ENCODE data around the gene DCAF8. TPM values are rescaled to one million over a fixed set of nuclear protein-coding genes. Genes with fewer than 3 reads are reported as not detected.

Gene DCAF8
- total and polyA plus RNA-seq, 8 donors: 51.1 to 122 (median 86.0) TPM

- FAIRE-seq (no peak), DNase-seq (no peak), ATAC-seq (no peak)
- WGBS, 2 donors: 71 to 79% methylated on average over 6 of the region's 6 CpGs
- intact Hi-C loops (cut with DNase I): loop anchor here in 1 of 3 donors (5.0 kb wide), 1 partner anchor 44 kb away; no protein-coding TSS in a partner anchor
- Histone ChIP-seq H3K36me3 (peaks cover 0 to 12% (median 0%) of the 10 kb centered on the region in 3 donors), H3K9me3 (no peaks in the 10 kb centered on the region), H3K4me3 (no peak overlapping the region), H3K27me3 (no peaks in the 10 kb centered on the region), H3K4me1 (peaks cover 7 to 28% (median 15%) of the 10 kb centered on the region in 3 donors), H3K27ac (peak overlapping the region in 1 of 4 donors; percentile 11)
- no peak for TF ChIP-seq CTCF (IDR thresholded peaks at IDR 0.05)
Measured at GRCh38 chr1:160208557-160209320, 53.6 kb downstream of the DCAF8 start.

- FAIRE-seq (no peak), DNase-seq (no peak), ATAC-seq (no peak)
- no peak for TF ChIP-seq CTCF (IDR thresholded peaks at IDR 0.05)
- peaks cover 0 to 8% (median 0%) of the 10 kb centered on the region in 3 donors for H3K36me3 ChIP-seq
- no peak overlapping the region for H3K27ac ChIP-seq
- intact Hi-C loops (cut with DNase I): loop anchor here in 1 of 3 donors (5.0 kb wide), 1 partner anchor 44 kb away; no protein-coding TSS in a partner anchor
- no peaks in the 10 kb centered on the region for H3K9me3 ChIP-seq
- peaks cover 7 to 28% (median 15%) of the 10 kb centered on the region in 3 donors for H3K4me1 ChIP-seq
- H3K4me3 ChIP-seq: no peak overlapping the region
- no peaks in the 10 kb centered on the region for H3K27me3 ChIP-seq
- 77% methylated on average over 9 of the region's 9 CpGs for WGBS, 2 donors
Measured at GRCh38 chr1:160207771-160208556, 54.4 kb downstream of the DCAF8 start.

GRCh38 chr1:160207118-160207650, 55.2 kb downstream of the DCAF8 start:
- TF ChIP-seq CTCF (IDR thresholded peaks at IDR 0.05): no peak
- 87 to 89% methylated on average over 4 of the region's 4 CpGs for WGBS, 2 donors
- no peaks in the 10 kb centered on the region for H3K9me3 ChIP-seq
- no peak for FAIRE-seq
- H3K4me3 ChIP-seq: no peak overlapping the region
- H3K4me1 ChIP-seq: peaks cover 7 to 28% (median 15%) of the 10 kb centered on the region in 3 donors
- H3K36me3 ChIP-seq: peaks cover 0 to under 1% (median 0%) of the 10 kb centered on the region in 3 donors
- H3K27ac ChIP-seq: no peak overlapping the region
- intact Hi-C loops (cut with DNase I): loop anchor here in 1 of 3 donors (5.0 kb wide), 1 partner anchor 45 kb away; no protein-coding TSS in a partner anchor
- no peaks in the 10 kb centered on the region for H3K27me3 ChIP-seq
- no peak for ATAC-seq
- no peak for DNase-seq

GRCh38 chr1:160206421-160207117, 55.8 kb downstream of the DCAF8 start:
- peak overlapping the region in 1 of 4 donors; percentile 77 for H3K27ac ChIP-seq
- DNase-seq: no peak
- H3K4me1 ChIP-seq: peaks cover 7 to 28% (median 15%) of the 10 kb centered on the region in 3 donors
- H3K9me3 ChIP-seq: no peaks in the 10 kb centered on the region
- no peak for TF ChIP-seq CTCF (IDR thresholded peaks at IDR 0.05)
- no peaks in the 10 kb centered on the region for H3K27me3 ChIP-seq
- H3K4me3 ChIP-seq: peak overlapping the region in 3 of 4 donors; percentile 87 to 91 (median 91)
- no peak for ATAC-seq
- no peaks in the 10 kb centered on the region for H3K36me3 ChIP-seq
- no peak for FAIRE-seq
- intact Hi-C loops (cut with DNase I): loop anchor here in 1 of 3 donors (5.0 kb wide), 1 partner anchor 46 kb away; no protein-coding TSS in a partner anchor
- 74 to 75% methylated on average over 9 of the region's 9 CpGs for WGBS, 2 donors

Data from pancreas (tissue), 10 donors.